NB4 (cell line): ENCODE measurements around the gene ST3GAL5.

ENCODE experiments used
- CTCF ChIP-seq: IDR thresholded peaks from one replicate; pipeline ENCODE4 v1.5.1; 2012; ENCODE audit warnings: low read depth, low read length
- MAX ChIP-seq: IDR thresholded peaks from 2 replicates; pipeline ENCODE4 v1.6.1; 2011; ENCODE audit warnings: low read depth, low read length
- MYC ChIP-seq: IDR thresholded peaks from 2 replicates; pipeline ENCODE4 v1.6.1; 2011; ENCODE audit warnings: low read depth, low read length
- POLR2A ChIP-seq: IDR thresholded peaks from 2 replicates; pipeline ENCODE4 v1.6.1; 2011; ENCODE audit warnings: mild to moderate bottlenecking; ENCODE audit not compliant: insufficient read length; ENCODE audit errors: extremely low read depth

GRCh38 chr2:85922199-85922598 is 33.4 kb upstream of the ST3GAL5 start:
- TF ChIP-seq CTCF (no peak), MAX (no peak), POLR2A (no peak), MYC (no peak)
